GM12875 (cell line): Measurements from ENCODE around the gene RNF186.

Experiments
- H3K4me3 ChIP-seq: one replicate; pipeline ENCODE4 v1.5.1; 2011; ENCODE audit warnings: low read depth, low read length, control low read depth
- TF ChIP-seq, protein P1 (sequence below): IDR thresholded peaks from 2 replicates; pipeline ENCODE4 v1.5.1; 2011; ENCODE audit warnings: low read depth, mild to moderate bottlenecking, control low read depth, inconsistent platforms, low read length, moderate library complexity, borderline replicate concordance; ENCODE audit not compliant: insufficient read depth

Gene RNF186

DNA sequence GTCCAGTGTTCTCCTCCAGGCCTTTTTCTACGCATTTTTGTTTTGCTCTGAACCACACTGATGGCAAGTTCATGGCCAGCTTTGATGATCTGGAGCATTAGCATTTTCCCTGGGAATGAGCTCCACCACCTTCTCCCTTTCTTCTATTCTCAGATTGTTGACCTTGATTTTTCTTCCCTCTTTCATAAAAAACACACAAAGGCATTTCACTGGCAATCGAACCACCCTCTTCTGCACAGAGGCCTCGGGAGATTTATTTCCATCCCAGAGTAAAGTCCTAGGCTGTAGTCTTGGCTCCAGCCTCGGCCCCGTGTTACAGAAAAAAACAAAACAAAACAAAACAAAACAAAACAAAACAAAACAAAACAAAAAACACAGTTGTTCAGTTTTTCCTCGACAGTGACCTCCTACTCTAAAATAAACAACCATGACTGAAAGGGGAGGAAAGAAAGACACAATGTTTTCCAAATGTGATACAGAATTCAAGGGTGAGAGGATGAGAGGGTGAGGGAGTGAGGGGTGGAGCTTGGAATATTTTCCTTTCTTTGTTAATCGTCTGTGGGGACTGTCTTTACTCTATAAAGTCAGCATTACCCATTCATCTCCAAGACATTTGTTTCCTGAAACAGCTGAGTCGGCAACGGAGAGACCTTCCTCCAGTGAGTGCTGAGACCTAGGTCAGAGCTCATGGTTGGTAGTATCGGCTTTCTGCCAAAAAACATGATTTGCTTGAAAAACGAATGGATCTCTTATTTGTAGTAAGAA, 29.8 kb upstream of the RNF186 start:
- TF ChIP-seq, protein P1, sequence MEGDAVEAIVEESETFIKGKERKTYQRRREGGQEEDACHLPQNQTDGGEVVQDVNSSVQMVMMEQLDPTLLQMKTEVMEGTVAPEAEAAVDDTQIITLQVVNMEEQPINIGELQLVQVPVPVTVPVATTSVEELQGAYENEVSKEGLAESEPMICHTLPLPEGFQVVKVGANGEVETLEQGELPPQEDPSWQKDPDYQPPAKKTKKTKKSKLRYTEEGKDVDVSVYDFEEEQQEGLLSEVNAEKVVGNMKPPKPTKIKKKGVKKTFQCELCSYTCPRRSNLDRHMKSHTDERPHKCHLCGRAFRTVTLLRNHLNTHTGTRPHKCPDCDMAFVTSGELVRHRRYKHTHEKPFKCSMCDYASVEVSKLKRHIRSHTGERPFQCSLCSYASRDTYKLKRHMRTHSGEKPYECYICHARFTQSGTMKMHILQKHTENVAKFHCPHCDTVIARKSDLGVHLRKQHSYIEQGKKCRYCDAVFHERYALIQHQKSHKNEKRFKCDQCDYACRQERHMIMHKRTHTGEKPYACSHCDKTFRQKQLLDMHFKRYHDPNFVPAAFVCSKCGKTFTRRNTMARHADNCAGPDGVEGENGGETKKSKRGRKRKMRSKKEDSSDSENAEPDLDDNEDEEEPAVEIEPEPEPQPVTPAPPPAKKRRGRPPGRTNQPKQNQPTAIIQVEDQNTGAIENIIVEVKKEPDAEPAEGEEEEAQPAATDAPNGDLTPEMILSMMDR = no peak
- H3K4me3 ChIP-seq = no peak overlapping the region

DNA sequence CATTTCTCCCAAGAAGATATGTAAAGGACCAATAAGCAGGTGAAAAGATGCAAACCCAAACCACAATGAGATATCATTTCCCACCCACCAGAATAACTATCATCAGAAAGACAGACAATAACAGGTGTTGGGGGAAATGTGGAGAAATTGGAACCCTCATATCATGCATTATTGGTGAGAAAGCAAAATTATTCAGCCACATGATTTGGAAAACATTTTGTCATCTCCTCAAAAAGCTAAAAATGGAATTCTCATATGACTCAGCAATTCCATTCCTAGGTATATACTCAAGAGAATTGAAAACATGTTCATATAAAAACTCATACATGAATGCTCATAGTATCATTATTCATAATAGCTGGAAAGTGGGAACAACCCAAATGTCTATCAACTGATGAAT, 25.1 kb upstream of the RNF186 start:
- TF ChIP-seq, protein P1 = no peak
- H3K4me3 ChIP-seq = no peak overlapping the region

DNA sequence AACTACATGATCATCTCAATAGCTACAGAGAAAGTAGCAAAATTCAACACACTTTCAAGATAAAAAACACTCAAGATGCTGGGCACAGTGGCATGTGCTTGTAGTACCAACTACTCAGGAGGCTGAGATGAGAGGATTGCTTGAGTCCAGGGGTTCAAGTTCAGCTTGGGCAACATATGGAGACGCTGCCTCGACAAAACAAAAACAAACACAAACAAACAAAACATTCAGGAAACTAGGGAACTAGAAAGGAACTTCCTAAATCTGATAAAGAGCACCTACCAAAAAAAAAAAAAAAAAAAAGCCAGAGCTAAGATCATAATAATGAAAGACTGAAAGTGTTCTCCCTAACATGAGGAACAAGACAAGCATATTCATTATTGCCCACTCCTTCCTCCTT, 22.8 kb upstream of the RNF186 start:
- H3K4me3 ChIP-seq = no peak overlapping the region
- TF ChIP-seq, protein P1 = no peak

DNA sequence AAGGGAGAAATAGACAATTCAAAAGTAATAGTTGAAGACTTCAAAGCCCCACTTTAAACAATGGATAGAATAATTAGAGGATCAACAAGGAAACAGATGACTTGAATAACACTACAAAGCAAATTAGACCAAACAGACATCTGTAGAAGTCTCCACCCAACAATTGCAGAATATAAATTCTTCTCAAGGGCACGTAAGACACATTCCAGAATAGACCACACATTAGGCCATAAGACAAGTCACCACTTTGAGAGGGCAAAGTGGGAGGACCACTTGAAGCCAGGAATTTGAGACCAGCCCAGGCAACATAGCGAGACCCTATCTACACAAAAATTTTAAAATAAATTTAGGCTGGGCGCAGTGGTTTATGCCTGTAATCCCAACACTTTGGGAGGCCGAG, 20.5 kb upstream of the RNF186 start:
- H3K4me3 ChIP-seq = no peak overlapping the region
- TF ChIP-seq, protein P1 = no peak

DNA sequence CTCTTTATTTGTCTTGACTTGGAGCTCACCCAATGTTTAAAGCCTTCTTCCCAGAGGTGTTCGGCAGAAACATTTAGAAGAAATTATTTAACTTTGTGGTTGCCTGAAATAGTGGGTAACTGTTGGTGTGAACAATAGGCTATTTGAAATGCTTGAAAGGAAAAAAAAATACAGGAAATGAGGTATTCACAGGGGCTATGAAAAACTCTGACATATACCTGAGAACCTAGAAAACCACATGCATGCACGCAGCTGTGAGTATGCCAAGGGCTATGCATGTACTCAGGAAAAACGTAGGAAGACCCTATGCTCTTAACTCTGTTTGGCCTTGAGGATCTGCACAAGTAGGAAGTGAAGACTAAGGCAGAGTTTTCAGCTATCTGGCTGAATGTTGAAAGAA, 16.4 kb upstream of the RNF186 start:
- TF ChIP-seq, protein P1 = no peak

DNA sequence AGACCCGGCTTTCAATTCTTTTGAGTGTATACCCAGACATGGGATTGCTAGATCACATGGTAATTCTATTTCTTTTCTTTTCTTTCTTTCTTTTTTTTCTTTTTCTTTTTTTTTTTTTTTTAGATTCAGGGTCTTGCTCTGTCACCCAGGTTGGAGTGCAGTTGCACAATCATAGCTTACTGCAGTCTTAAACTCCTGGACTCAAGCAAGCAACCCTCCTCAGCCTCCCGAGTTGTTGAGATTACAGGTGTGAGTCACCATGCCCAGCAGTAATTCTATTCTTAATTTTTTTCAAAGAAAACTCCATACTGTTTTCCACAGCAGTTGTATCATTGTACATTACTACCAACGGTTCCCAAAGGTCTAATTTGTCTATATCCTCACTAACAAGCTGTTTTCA, 13.5 kb upstream of the RNF186 start:
- no peak overlapping the region for H3K4me3 ChIP-seq
- TF ChIP-seq, protein P1 = no peak

More for the DNA sequence above, 16.4 kb upstream of the RNF186 start:
- no peak overlapping the region for H3K4me3 ChIP-seq

DNA sequence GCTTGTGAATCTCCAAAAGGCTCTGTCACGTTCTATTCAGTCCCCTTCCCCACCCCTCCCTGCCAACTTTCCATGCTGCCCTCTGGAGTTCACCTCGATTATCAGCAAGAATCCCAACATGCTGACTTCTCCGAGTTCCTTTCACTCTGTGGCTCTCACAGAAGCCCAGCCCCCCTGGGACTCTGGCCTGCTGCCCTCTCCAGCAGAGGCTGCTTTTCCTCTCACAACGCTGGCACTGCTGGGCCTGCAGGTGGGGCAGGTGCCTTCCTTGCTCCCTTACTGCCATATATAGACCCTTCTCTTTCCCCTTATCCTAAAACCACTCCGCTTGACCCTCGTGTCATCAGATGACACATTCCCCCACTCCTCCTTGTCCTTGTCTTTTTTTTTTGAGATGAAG, 10.2 kb upstream of the RNF186 start:
- H3K4me3 ChIP-seq = no peak overlapping the region
- TF ChIP-seq, protein P1 = no peak
